T-helper 2 cell treated with Interferon-gamma antibody and Interleukin-4, amounts not matched to agents 5 μg/mL and 100 μg/mL, for 36 hours (primary cell): Measurements from ENCODE around the gene EPHB6.

Source experiments
- DNase-seq: peaks from one replicate; pipeline ENCODE4 v3.0.0; 2021; ENCODE audit warnings: low spot score
- H3K27ac Mint-ChIP-seq: one replicate; pipeline ENCODE4 v1.8.0; 2021; ENCODE audit warnings: mild to moderate bottlenecking, mixed read lengths
- H3K27me3 Mint-ChIP-seq: one replicate; pipeline ENCODE4 v1.8.0; 2021; ENCODE audit warnings: low read depth, mixed read lengths
- H3K36me3 Mint-ChIP-seq: one replicate; pipeline ENCODE4 v1.8.0; 2021; ENCODE audit warnings: low read depth, mixed read lengths
- H3K4me1 Mint-ChIP-seq: one replicate; pipeline ENCODE4 v1.8.0; 2021; ENCODE audit warnings: low read depth, mixed read lengths
- H3K4me3 Mint-ChIP-seq: one replicate; pipeline ENCODE4 v1.8.0; 2022; ENCODE audit warnings: mild to moderate bottlenecking, moderate library complexity, mixed read lengths
- H3K9me3 Mint-ChIP-seq: one replicate; pipeline ENCODE4 v1.8.0; 2021; ENCODE audit warnings: mixed read lengths

The EPHB6 gene

DNA sequence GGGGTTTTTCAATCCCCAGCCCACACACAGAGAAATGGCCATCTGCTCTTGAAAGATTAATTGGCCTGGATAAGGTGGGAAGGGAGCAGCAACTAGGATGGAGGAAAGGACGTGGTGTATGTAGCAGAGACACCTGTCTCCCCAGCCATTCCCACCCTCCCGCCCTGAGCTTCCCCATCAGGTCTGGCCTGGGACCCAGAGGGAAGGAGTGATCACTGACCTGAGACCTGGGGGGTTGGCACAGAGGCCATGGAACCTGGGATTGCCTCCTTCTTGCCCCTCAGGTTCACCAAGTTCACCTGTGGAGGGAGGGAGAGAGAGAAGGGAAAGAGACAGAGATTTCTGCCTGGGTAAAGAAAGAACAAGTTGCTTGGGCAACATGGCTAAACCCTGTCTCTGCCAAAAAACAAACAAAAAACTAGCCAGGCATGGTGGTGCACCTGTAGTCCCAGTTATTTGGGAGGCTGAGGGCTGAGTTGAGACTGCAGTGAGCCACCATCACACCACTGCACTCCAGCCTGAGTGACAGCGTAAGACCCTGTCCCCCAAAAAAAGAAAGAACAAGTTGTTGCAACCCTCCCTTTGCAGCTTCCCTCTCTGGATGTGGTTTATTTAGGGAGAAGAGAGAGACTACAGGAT, 42.0 kb downstream of the EPHB6 start:
- peaks cover 12% of the 10 kb centered on the region for H3K27me3 Mint-ChIP-seq
- no peaks in the 10 kb centered on the region for H3K4me1 Mint-ChIP-seq
- no peaks in the 10 kb centered on the region for H3K36me3 Mint-ChIP-seq
- no peak overlapping the region for H3K4me3 Mint-ChIP-seq
- no peaks in the 10 kb centered on the region for H3K9me3 Mint-ChIP-seq
- H3K27ac Mint-ChIP-seq, result no peak overlapping the region
- no peak for DNase-seq

DNA sequence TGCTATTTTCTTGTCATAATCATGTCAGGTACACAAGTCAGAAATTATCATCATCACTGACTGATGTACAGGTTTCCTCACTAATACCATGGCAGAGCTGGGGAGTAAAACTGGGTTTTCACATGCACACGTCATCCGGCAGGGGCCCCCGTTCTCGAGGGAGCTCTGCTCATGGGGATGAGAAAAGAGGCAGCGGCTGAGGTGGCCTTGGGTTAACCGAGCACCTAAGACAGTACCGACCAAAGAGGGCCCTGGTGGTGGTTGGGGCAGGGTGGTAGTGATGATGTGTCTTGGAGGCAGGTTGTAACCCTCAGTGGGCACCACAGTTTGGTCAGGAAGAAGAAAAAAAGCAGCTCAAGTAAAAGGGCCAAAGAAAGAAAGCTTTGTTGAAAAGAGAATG, 42.8 kb downstream of the EPHB6 start:
- H3K27me3 Mint-ChIP-seq, result peaks cover 17% of the 10 kb centered on the region

DNA sequence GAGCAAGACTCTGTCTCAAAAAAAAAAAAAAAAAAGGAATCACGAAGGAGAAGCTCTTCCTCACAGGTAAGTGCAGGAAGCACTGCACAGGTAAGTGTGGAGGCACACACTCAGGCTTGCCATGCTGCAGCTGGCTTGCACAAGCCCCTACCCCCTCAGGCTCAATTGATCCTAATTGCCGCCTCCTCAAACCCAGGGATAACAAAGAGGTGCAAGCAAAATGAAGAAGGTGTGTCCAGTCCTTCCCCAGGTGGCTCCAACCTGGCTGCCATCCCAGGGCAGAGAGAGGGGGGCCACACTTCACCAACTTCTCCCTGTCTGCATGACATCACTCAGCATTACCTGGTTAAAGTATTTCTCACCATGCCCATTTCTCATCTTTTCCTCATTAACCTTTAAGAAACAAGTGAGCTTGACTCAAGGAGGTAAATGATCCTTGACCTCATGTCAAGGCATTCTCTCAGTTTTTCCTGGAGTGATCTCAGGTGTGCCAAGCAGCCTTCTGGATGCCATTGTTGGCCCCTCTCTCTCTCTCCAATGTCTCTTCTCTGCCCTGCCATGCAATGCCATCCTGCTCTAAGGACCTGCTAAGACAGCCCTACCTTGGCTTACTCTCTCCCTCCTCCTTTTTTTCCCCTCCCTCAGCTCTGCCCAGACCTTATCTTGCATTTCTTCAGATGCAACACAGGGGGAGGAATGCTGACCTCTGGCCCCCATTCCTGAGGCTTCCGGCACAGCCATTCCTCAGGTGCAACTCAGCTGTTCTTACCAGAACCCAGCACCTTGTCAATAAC, 43.7 kb downstream of the EPHB6 start:
- Mint-ChIP-seq H3K27me3 (peaks cover 20% of the 10 kb centered on the region), H3K9me3 (no peaks in the 10 kb centered on the region), H3K4me1 (no peaks in the 10 kb centered on the region), H3K27ac (no peak overlapping the region), H3K36me3 (no peaks in the 10 kb centered on the region), H3K4me3 (no peak overlapping the region)
- DNase-seq, result no peak

More for the DNA sequence above, 42.8 kb downstream of the EPHB6 start:
- Mint-ChIP-seq H3K36me3 (no peaks in the 10 kb centered on the region), H3K9me3 (no peaks in the 10 kb centered on the region), H3K4me1 (no peaks in the 10 kb centered on the region), H3K27ac (no peak overlapping the region), H3K4me3 (no peak overlapping the region)
- no peak for DNase-seq

DNA sequence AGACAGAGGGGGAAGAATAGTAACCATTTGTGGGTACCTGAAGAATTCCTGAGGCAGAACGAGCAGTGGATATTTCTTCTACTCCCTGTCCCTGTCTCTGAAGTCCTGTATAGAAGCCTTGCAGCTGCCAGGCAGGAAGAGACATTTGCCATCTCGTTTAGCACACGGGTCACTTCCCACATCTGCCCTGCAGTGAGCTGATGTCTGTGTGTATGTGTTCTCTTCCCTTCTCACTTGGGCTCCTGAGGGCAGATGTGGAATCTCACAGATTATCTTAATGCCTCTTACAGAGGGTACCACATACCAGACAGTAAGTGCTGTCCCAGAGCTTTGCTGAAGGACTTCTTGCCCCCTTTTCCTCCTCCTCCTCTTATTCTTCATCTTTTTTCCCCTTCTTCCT, 44.8 kb downstream of the EPHB6 start:
- Mint-ChIP-seq H3K36me3 (no peaks in the 10 kb centered on the region), H3K4me1 (no peaks in the 10 kb centered on the region), H3K27me3 (peaks cover 20% of the 10 kb centered on the region)

GRCh38 chr7:142901426-142902259, 46.8 kb downstream of the EPHB6 start:
- no peak for DNase-seq
- no peak overlapping the region for H3K4me3 Mint-ChIP-seq
- no peak overlapping the region for H3K27ac Mint-ChIP-seq
- no peaks in the 10 kb centered on the region for H3K4me1 Mint-ChIP-seq
- peaks cover 14% of the 10 kb centered on the region for H3K27me3 Mint-ChIP-seq
- H3K36me3 Mint-ChIP-seq, result no peaks in the 10 kb centered on the region
- no peaks in the 10 kb centered on the region for H3K9me3 Mint-ChIP-seq

More for the DNA sequence above, 44.8 kb downstream of the EPHB6 start:
- Mint-ChIP-seq H3K27ac (no peak overlapping the region), H3K4me3 (no peak overlapping the region), H3K9me3 (no peaks in the 10 kb centered on the region)
- DNase-seq, result no peak

GRCh38 chr7:142904128-142904527, 49.3 kb downstream of the EPHB6 start:
- Mint-ChIP-seq H3K36me3 (no peaks in the 10 kb centered on the region), H3K27me3 (peaks cover 15% of the 10 kb centered on the region), H3K4me1 (no peaks in the 10 kb centered on the region), H3K27ac (no peak overlapping the region), H3K4me3 (no peak overlapping the region), H3K9me3 (no peaks in the 10 kb centered on the region)
- no peak for DNase-seq

- DNase-seq, result no peak
- Mint-ChIP-seq H3K36me3 (no peaks in the 10 kb centered on the region), H3K27ac (no peak overlapping the region), H3K4me1 (no peaks in the 10 kb centered on the region), H3K4me3 (no peak overlapping the region), H3K9me3 (no peaks in the 10 kb centered on the region), H3K27me3 (peaks cover 14% of the 10 kb centered on the region)
Measured at GRCh38 chr7:142905759-142906158, 50.9 kb downstream of the EPHB6 start.

DNA sequence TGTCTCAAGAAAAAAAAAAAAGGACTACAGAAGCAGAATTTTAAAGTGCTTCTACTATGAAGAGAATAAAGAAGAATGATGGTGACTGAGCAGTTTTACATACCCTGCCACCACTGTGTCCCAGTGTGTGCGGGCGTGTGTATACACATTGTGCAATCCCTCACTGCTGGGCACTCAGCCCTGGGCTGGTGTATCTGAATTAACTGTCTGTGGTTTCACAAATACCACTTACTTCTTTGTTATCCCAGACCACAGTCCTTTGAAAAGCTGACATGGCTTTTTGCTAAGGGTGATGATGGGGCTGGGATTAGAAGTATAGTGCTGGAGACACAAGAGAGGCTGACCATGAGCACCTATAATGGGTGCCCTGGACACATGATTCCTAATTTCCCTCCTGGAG, 51.8 kb downstream of the EPHB6 start:
- DNase-seq, result no peak
- Mint-ChIP-seq H3K4me3 (no peak overlapping the region), H3K27me3 (peaks cover 14% of the 10 kb centered on the region), H3K36me3 (no peaks in the 10 kb centered on the region), H3K27ac (no peak overlapping the region), H3K9me3 (no peaks in the 10 kb centered on the region), H3K4me1 (no peaks in the 10 kb centered on the region)

DNA sequence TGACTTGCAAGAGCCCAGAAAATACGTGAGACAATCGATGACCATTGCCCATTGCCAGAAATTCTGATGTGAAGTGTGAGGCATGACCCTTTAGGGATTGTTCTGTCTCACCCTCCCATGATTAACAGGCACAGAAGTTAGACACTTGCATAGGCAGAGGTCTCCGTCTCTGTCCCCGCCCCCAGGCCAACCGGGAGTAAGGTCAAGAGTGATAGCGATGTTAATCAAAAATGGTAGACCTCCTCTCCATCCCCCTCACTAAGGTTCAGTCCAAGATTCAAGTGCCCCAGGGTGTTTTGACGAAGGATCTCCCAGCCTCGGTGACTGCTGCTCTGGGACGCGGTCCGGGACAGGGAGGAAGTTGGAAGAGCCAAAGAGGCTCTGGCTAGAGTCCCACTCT, 53.4 kb downstream of the EPHB6 start:
- Mint-ChIP-seq H3K27me3 (peaks cover 6% of the 10 kb centered on the region), H3K27ac (no peak overlapping the region), H3K4me1 (no peaks in the 10 kb centered on the region), H3K36me3 (no peaks in the 10 kb centered on the region), H3K4me3 (no peak overlapping the region), H3K9me3 (no peaks in the 10 kb centered on the region)
- DNase-seq, result no peak

- no peak for DNase-seq
- peaks cover 6% of the 10 kb centered on the region for H3K27me3 Mint-ChIP-seq
- H3K4me3 Mint-ChIP-seq, result no peak overlapping the region
- no peaks in the 10 kb centered on the region for H3K4me1 Mint-ChIP-seq
- no peaks in the 10 kb centered on the region for H3K9me3 Mint-ChIP-seq
- no peaks in the 10 kb centered on the region for H3K36me3 Mint-ChIP-seq
- H3K27ac Mint-ChIP-seq, result no peak overlapping the region
Measured at GRCh38 chr7:142908921-142909890, 54.3 kb downstream of the EPHB6 start.

- H3K27me3 Mint-ChIP-seq, result peaks cover 6% of the 10 kb centered on the region
- no peak for DNase-seq
- no peaks in the 10 kb centered on the region for H3K4me1 Mint-ChIP-seq
- no peaks in the 10 kb centered on the region for H3K36me3 Mint-ChIP-seq
- no peak overlapping the region for H3K4me3 Mint-ChIP-seq
- H3K9me3 Mint-ChIP-seq, result no peaks in the 10 kb centered on the region
- H3K27ac Mint-ChIP-seq, result no peak overlapping the region
Measured at GRCh38 chr7:142910031-142910433, 55.2 kb downstream of the EPHB6 start.

DNA sequence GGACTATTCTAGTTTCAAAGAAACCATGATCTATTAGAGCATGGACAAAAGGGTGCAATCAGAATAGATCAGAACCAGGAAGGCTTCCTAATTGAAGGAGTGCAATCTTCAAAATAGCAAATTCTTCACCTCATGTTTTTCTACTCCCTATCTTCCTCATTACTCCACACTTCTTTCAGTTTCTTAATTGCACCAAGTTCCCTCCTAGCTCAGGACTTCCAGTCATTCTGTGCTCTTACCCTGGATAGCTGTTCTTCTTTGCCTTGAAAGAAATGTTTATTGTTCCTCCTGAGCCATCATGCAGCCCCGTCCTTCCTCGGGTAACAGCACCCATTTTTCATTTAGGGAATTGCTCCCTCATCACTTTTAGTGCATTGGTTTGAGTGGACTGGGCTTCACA, 55.6 kb downstream of the EPHB6 start:
- DNase-seq, result no peak
- no peaks in the 10 kb centered on the region for H3K36me3 Mint-ChIP-seq
- peaks cover 6% of the 10 kb centered on the region for H3K27me3 Mint-ChIP-seq
- H3K4me3 Mint-ChIP-seq, result no peak overlapping the region
- no peaks in the 10 kb centered on the region for H3K4me1 Mint-ChIP-seq
- no peak overlapping the region for H3K27ac Mint-ChIP-seq
- no peaks in the 10 kb centered on the region for H3K9me3 Mint-ChIP-seq

DNA sequence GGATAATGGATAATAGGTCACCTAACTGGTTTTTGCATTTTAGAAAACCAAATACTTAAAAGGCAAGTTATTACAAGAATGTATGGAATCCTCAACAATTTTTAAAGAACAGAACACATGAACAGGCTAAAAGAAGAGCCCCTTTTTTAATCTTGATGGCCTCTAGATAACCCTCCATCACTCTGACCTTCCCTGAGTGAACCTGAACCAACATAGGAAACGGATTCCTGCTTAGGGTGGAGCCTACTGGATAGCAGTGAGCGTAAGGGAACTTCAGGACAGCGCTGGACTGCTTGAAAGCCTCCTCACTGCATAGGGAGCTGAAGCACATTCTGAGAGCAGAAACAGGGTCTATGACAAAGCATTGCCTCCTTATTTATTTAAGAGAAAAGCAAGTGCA, 58.2 kb downstream of the EPHB6 start:
- no peak for DNase-seq
- no peak overlapping the region for H3K27ac Mint-ChIP-seq
- H3K4me3 Mint-ChIP-seq, result no peak overlapping the region
- no peaks in the 10 kb centered on the region for H3K36me3 Mint-ChIP-seq
- no peaks in the 10 kb centered on the region for H3K9me3 Mint-ChIP-seq
- no peaks in the 10 kb centered on the region for H3K4me1 Mint-ChIP-seq
- peaks cover 5% of the 10 kb centered on the region for H3K27me3 Mint-ChIP-seq
